Thymus (tissue), 14 donors: Measurements from ENCODE around the gene SLC30A4. TPM values are rescaled to one million over a fixed set of nuclear protein-coding genes. Genes with fewer than 3 reads are reported as not detected.

Source experiments
- DNase-seq, 9 donors: peaks; one replicate each; pipeline ENCODE4 v3.0.0-alpha.2; 2013; ENCODE audit warnings: low spot score in 9 of 9, low read depth in 6 of 9, missing footprints in 1 of 9
- H3K27ac ChIP-seq, 2 donors: one replicate each; pipeline ENCODE4 v1.5.1; 2013; ENCODE audit warnings: control low read depth in 1 of 2, low read depth in 1 of 2, low read length in 1 of 2, mild to moderate bottlenecking in 1 of 2, moderate library complexity in 1 of 2
- H3K27me3 ChIP-seq, 2 donors: one replicate each; pipeline ENCODE4 v1.5.1; 2013; ENCODE audit warnings: low read length in 1 of 2; ENCODE audit not compliant: control insufficient read depth in 2 of 2, insufficient read depth in 1 of 2
- H3K36me3 ChIP-seq, 2 donors: one replicate each; pipeline ENCODE4 v1.5.1; 2013; ENCODE audit warnings: low read length in 1 of 2, mild to moderate bottlenecking in 1 of 2, moderate library complexity in 1 of 2; ENCODE audit not compliant: control insufficient read depth in 2 of 2, insufficient read depth in 2 of 2
- H3K4me1 ChIP-seq, 2 donors: one replicate each; pipeline ENCODE4 v1.5.1; 2013; ENCODE audit warnings: low read length in 2 of 2; ENCODE audit not compliant: control insufficient read depth in 2 of 2, insufficient read depth in 2 of 2
- H3K4me3 ChIP-seq, 2 donors: one replicate each; pipeline ENCODE4 v1.5.1; 2013; ENCODE audit warnings: low read length in 2 of 2, control low read depth in 1 of 2, mild to moderate bottlenecking in 1 of 2
- H3K9me3 ChIP-seq, 2 donors: one replicate each; pipeline ENCODE4 v1.5.1; 2013; ENCODE audit warnings: low read length in 1 of 2, mild to moderate bottlenecking in 1 of 2; ENCODE audit not compliant: control insufficient read depth in 2 of 2, insufficient read depth in 1 of 2
- WGBS: extraction: QIAGEN DNeasy Blood & Tissue Kit; methylation state at CpG from one replicate; pipeline ENCODE4 v1.1.7; 2013; 5-methylcytosine and 5-hydroxymethylcytosine counted together
- long read RNA-seq, 10 donors: transcript quantifications; one replicate each; lab custom pipeline, GENCODE V29; 2026
- polyA plus RNA-seq: library from polyadenylated mRNA; stranded (reverse); fragments of 200-250 nt; gene quantifications from one replicate; pipeline ENCODE4 v1.2.3, GENCODE V29; 2013
- total RNA-seq: library from RNA; stranded (reverse); fragments of 120-200 nt; gene quantifications from one replicate; pipeline ENCODE4 v1.2.4, GENCODE V29; 2013
- donor health status: healthy.

Gene SLC30A4
- total RNA-seq = 1.2 TPM
- polyA plus RNA-seq = 2.9 TPM
- long read RNA-seq, donor 1 = 0 reads
- long read RNA-seq, donor 2 = 0 reads
- long read RNA-seq, donor 3 = 0 reads
- long read RNA-seq, donor 4, partial matches to known transcripts = 0 of 5 reads
- long read RNA-seq, donor 4, other reads (novel, unspliced or antisense) = 5 of 5 reads
- long read RNA-seq, donor 5, full-length matches to known transcripts = 1 of 1 reads
- long read RNA-seq, donor 5, partial matches to known transcripts = 0 of 1 reads
- long read RNA-seq, donor 5, other reads (novel, unspliced or antisense) = 0 of 1 reads
- long read RNA-seq, donor 6, full-length matches to known transcripts = 1 of 1 reads
- long read RNA-seq, donor 6, partial matches to known transcripts = 0 of 1 reads
- long read RNA-seq, donor 6, other reads (novel, unspliced or antisense) = 0 of 1 reads
- long read RNA-seq, donor 7, full-length matches to known transcripts = 1 of 1 reads
- long read RNA-seq, donor 7, partial matches to known transcripts = 0 of 1 reads
- long read RNA-seq, donor 7, other reads (novel, unspliced or antisense) = 0 of 1 reads
- long read RNA-seq, donor 8 = 0 reads
- long read RNA-seq, donor 9 = 0 reads
- long read RNA-seq, donor 10, full-length matches to known transcripts = 1 of 1 reads
- long read RNA-seq, donor 10, partial matches to known transcripts = 0 of 1 reads
- long read RNA-seq, donor 10, other reads (novel, unspliced or antisense) = 0 of 1 reads

GRCh38 chr15:45522328-45523165, at the start of gene SLC30A4:
SLC30A4 (minus strand) TSS chr15:45522755; CDS start chr15:45522354, 401 bp downstream.
- peak in 6 of 9 donors; percentile 18 to 60 (median 28) for DNase-seq
- peak within 1 kb of the TSS; percentile 52 to 72 for H3K4me3 ChIP-seq
- no peaks in the 10 kb centered on the region for H3K36me3 ChIP-seq
- under 1% methylated on average over 105 of the region's 106 CpGs for WGBS
- H3K9me3 ChIP-seq = no peaks in the 10 kb centered on the region
- H3K27ac ChIP-seq = peak within 1 kb of the TSS in 1 of 2 donors; percentile 61
- H3K4me1 ChIP-seq = peaks cover 4 to 10% of the 10 kb centered on the region in 2 donors
- H3K27me3 ChIP-seq = peaks cover 6 to 31% of the 10 kb centered on the region in 2 donors

- Histone ChIP-seq H3K27ac (no peak overlapping the region), H3K9me3 (no peaks in the 10 kb centered on the region), H3K4me3 (no peak overlapping the region), H3K27me3 (peaks cover 0 to 3% of the 10 kb centered on the region in 2 donors), H3K36me3 (no peaks in the 10 kb centered on the region), H3K4me1 (no peaks in the 10 kb centered on the region)
- 21% methylated on average over 3 of the region's 3 CpGs for WGBS
- DNase-seq = peak in 1 of 9 donors; percentile 4
Measured at GRCh38 chr15:45555934-45556608, 33.5 kb upstream of the SLC30A4 start.

- 67% methylated on average over 3 of the region's 3 CpGs for WGBS
- Histone ChIP-seq H3K4me3 (no peak overlapping the region), H3K4me1 (no peaks in the 10 kb centered on the region), H3K27me3 (peaks cover 0 to 3% of the 10 kb centered on the region in 2 donors), H3K27ac (no peak overlapping the region), H3K36me3 (no peaks in the 10 kb centered on the region), H3K9me3 (no peaks in the 10 kb centered on the region)
- DNase-seq = no peak
Measured at GRCh38 chr15:45551676-45552075, 29.1 kb upstream of the SLC30A4 start.

- Histone ChIP-seq H3K4me3 (no peak overlapping the region), H3K27me3 (peaks cover 0 to 1% of the 10 kb centered on the region in 2 donors), H3K9me3 (no peaks in the 10 kb centered on the region), H3K27ac (no peak overlapping the region), H3K36me3 (no peaks in the 10 kb centered on the region), H3K4me1 (no peaks in the 10 kb centered on the region)
- no peak for DNase-seq
- WGBS = 97% methylated on average over 3 of the region's 3 CpGs
Measured at GRCh38 chr15:45550436-45550835, 27.9 kb upstream of the SLC30A4 start.

- WGBS = 97% methylated on average over 9 of the region's 9 CpGs
- H3K27me3 ChIP-seq = no peaks in the 10 kb centered on the region
- H3K27ac ChIP-seq = no peak overlapping the region
- no peaks in the 10 kb centered on the region for H3K36me3 ChIP-seq
- DNase-seq = no peak
- no peaks in the 10 kb centered on the region for H3K9me3 ChIP-seq
- H3K4me3 ChIP-seq = no peak overlapping the region
- no peaks in the 10 kb centered on the region for H3K4me1 ChIP-seq
Measured at GRCh38 chr15:45549541-45550220, 27.1 kb upstream of the SLC30A4 start.

- no peaks in the 10 kb centered on the region for H3K9me3 ChIP-seq
- no peaks in the 10 kb centered on the region for H3K36me3 ChIP-seq
- no peaks in the 10 kb centered on the region for H3K27me3 ChIP-seq
- no peak overlapping the region for H3K27ac ChIP-seq
- no peaks in the 10 kb centered on the region for H3K4me1 ChIP-seq
- DNase-seq = no peak
- H3K4me3 ChIP-seq = no peak overlapping the region
- WGBS = 92% methylated on average over 17 of the region's 17 CpGs
Measured at GRCh38 chr15:45548753-45549520, 26.4 kb upstream of the SLC30A4 start.

GRCh38 chr15:45546789-45547188, 24.2 kb upstream of the SLC30A4 start:
- DNase-seq = no peak
- H3K9me3 ChIP-seq = no peaks in the 10 kb centered on the region
- no peaks in the 10 kb centered on the region for H3K36me3 ChIP-seq
- H3K27ac ChIP-seq = no peak overlapping the region
- H3K4me3 ChIP-seq = no peak overlapping the region
- H3K4me1 ChIP-seq = no peaks in the 10 kb centered on the region
- no peaks in the 10 kb centered on the region for H3K27me3 ChIP-seq
- 95% methylated on average over 7 of the region's 7 CpGs for WGBS
